H1 (cell line): ENCODE data around the gene MEIS2. TPM values are rescaled to one million over a fixed set of nuclear protein-coding genes. Genes with fewer than 3 reads are reported as not detected.

Experiments
- HDAC2 ChIP-seq, 2 experiments: fragments of 300-600 bp in 1 of 2; sonication (generic) in 1 of 2; IDR thresholded peaks; 2 replicates each; pipeline ENCODE4 v1.6.1; 2011 to 2012; ENCODE audit warnings: low read depth in 2 of 2, low read length in 2 of 2, mild to moderate bottlenecking in 2 of 2, moderate library complexity in 2 of 2, borderline replicate concordance in 1 of 2, inconsistent platforms in 1 of 2
- polyA plus RNA-seq, 7 experiments: library from polyadenylated mRNA; depleted of rRNA in 3 of 7; stranded (reverse) in 5 of 7; unstranded in 2 of 7; fragments of >200 nt in 5 of 7; fragments of 200-250 nt in 2 of 7; gene quantifications; 1 replicate in 5 of 7; 2 replicates in 1 of 7; 4 replicates in 1 of 7; pipeline versions ENCODE4 v1.2.1 to v1.2.3, GENCODE V29; 2011 to 2013; ENCODE audit warnings: missing spikeins in 2 of 7, mixed read lengths in 2 of 7
- total RNA-seq: library from RNA; stranded (reverse); fragmentation: NEBNext Ultra II Directional; extraction: Animal tissue kit (Norgen Biotek cat#: 25700); gene quantifications from 2 replicates; pipeline ENCODE4 v1.2.1, GENCODE V29; 2021

Gene MEIS2
- total and polyA plus RNA-seq, 2 of the 8 experiments (the other 6 are each of a cell fraction or from before 2014, with no cell fraction given): 0.22 to 1.2 TPM

DNA sequence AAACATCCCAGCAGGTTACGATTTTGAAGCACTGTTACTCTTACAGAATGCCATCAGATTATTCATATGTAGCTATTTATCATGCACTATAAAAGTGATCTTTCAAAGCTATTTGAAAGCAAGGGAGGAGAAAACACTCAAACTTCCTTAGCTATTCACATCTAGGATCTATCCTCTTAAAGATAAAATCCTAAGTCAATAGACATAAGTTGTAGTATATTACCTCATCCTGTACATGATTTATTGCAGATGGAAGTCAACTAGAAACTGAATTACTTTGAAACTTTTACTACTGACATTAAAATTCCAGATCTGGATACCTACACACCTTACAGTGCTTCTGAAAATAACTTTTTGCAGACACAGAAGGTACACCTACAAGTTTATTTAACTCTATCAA, 197.2 kb downstream of the MEIS2 start (continued):
- no peak for TF ChIP-seq HDAC2 (IDR thresholded peaks at IDR 0.05; ENCODE audit: borderline replicate concordance in 1 of 2, low read depth in 2 of 2, low read length in 2 of 2)
